HEK293 (cell line): ENCODE results near the gene PLA2G4C.

ENCODE experiments used
- CTCF ChIA-PET: fragments of 350-600 bp; formaldehyde crosslinking; extraction: SDS; loops from one replicate; lab custom pipeline; 2021; ENCODE audit warnings: antibody characterized with exemption; lab: Yijun Ruan, JAX
- POLR2A ChIA-PET: fragments of 300-600 bp; formaldehyde crosslinking; extraction: SDS; loops from one replicate; lab custom pipeline; 2020; ENCODE audit warnings: antibody characterized with exemption, inconsistent platforms; lab: Yijun Ruan, JAX
- H3K27ac ChIP-seq: fragments of 200-500 bp; sonication (Bioruptor generic); 2 replicates; pipeline ENCODE4 v1.5.1; 2014; ENCODE audit warnings: low read depth, low read length, control low read depth, inconsistent platforms; ENCODE audit errors: extremely low read depth
- H3K36me3 ChIP-seq, 2 experiments: fragments of 200-500 bp in 1 of 2; sonication (Bioruptor generic) in 1 of 2; 1 replicate in 1 of 2; 2 replicates in 1 of 2; pipeline ENCODE4 v1.5.1; 2014 to 2017; ENCODE audit warnings: inconsistent platforms in 2 of 2, low read length in 2 of 2; ENCODE audit not compliant: control insufficient read depth in 2 of 2, insufficient read depth in 1 of 2
- H3K4me1 ChIP-seq: fragments of 200-500 bp; sonication (Bioruptor generic); 2 replicates; pipeline ENCODE4 v1.5.1; 2014; ENCODE audit warnings: mild to moderate bottlenecking, low read length, inconsistent platforms; ENCODE audit not compliant: control insufficient read depth, insufficient read depth
- H3K4me3 ChIP-seq: 2 replicates; pipeline ENCODE4 v1.5.1; 2011; ENCODE audit warnings: low read depth, mild to moderate bottlenecking, control low read depth, low read length, moderate library complexity
- H3K9me3 ChIP-seq: fragments of 200-500 bp; sonication (Bioruptor generic); 2 replicates; pipeline ENCODE4 v1.5.1; 2014; ENCODE audit warnings: low read depth, low read length, inconsistent platforms; ENCODE audit not compliant: control insufficient read depth, insufficient read depth
- PBX3 ChIP-seq: sonication (generic); formaldehyde crosslinking; IDR thresholded peaks from 2 replicates; pipeline ENCODE4 v1.8.1; 2022; ENCODE audit warnings: mild to moderate bottlenecking, moderate library complexity, missing genetic modification reagents
- PRDM1 ChIP-seq: fragments of 450-650 bp; formaldehyde crosslinking; IDR thresholded peaks from 2 replicates; pipeline ENCODE4; 2016; ENCODE audit warnings: missing biosample characterization, missing genetic modification characterization
- YY1 ChIP-seq: fragments of 450-650 bp; formaldehyde crosslinking; IDR thresholded peaks from 2 replicates; pipeline ENCODE4 v1.5.1; 2018; ENCODE audit warnings: missing biosample characterization, missing genetic modification characterization
- ZFHX2 ChIP-seq: fragments of 450-650 bp; formaldehyde crosslinking; conservative IDR thresholded peaks from 2 replicates; pipeline ENCODE4 v1.5.1; 2016; ENCODE audit warnings: missing biosample characterization, missing genetic modification characterization
- ZNF121 ChIP-seq: fragments of 450-650 bp; formaldehyde crosslinking; IDR thresholded peaks from 2 replicates; pipeline ENCODE4 v1.5.1; 2016; ENCODE audit warnings: missing biosample characterization, missing genetic modification characterization
- ZNF16 ChIP-seq: fragments of 450-650 bp; formaldehyde crosslinking; IDR thresholded peaks from 2 replicates; pipeline ENCODE4 v1.5.1; 2016; ENCODE audit warnings: low read depth, missing biosample characterization, missing genetic modification characterization
- ZNF169 ChIP-seq: fragments of 450-650 bp; formaldehyde crosslinking; IDR thresholded peaks from 2 replicates; pipeline ENCODE4 v1.5.1; 2016; ENCODE audit warnings: missing biosample characterization, missing genetic modification characterization
- ZNF292 ChIP-seq: fragments of 450-650 bp; formaldehyde crosslinking; IDR thresholded peaks from 2 replicates; pipeline ENCODE4 v1.5.1; 2016; ENCODE audit warnings: low read depth, missing biosample characterization, missing genetic modification characterization, borderline replicate concordance
- ZNF311 ChIP-seq: fragments of 450-650 bp; formaldehyde crosslinking; IDR thresholded peaks from 2 replicates; pipeline ENCODE4 v1.5.1; 2017; ENCODE audit warnings: missing biosample characterization, missing genetic modification characterization, borderline replicate concordance
- ZNF366 ChIP-seq: fragments of 450-650 bp; formaldehyde crosslinking; conservative IDR thresholded peaks from 2 replicates; pipeline ENCODE4 v1.5.1; 2016; ENCODE audit warnings: missing biosample characterization, missing genetic modification characterization
- ZNF398 ChIP-seq: fragments of 450-650 bp; formaldehyde crosslinking; IDR thresholded peaks from 2 replicates; pipeline ENCODE4 v1.5.1; 2017; ENCODE audit warnings: missing biosample characterization, missing genetic modification characterization
- ZNF561 ChIP-seq: fragments of 450-650 bp; IDR thresholded peaks from 2 replicates; pipeline ENCODE4 v1.5.1; 2018; ENCODE audit warnings: missing biosample characterization, missing genetic modification characterization, borderline replicate concordance
- ZNF585B ChIP-seq: fragments of 450-650 bp; formaldehyde crosslinking; IDR thresholded peaks from 2 replicates; pipeline ENCODE4 v1.5.1; 2016; ENCODE audit warnings: missing biosample characterization, missing genetic modification characterization
- ZNF610 ChIP-seq: fragments of 450-650 bp; formaldehyde crosslinking; IDR thresholded peaks from 2 replicates; pipeline ENCODE4 v1.5.1; 2016; ENCODE audit warnings: missing biosample characterization, missing genetic modification characterization, borderline replicate concordance
- ZNF621 ChIP-seq: fragments of 450-650 bp; formaldehyde crosslinking; IDR thresholded peaks from 2 replicates; pipeline ENCODE4 v1.5.1; 2017; ENCODE audit warnings: missing biosample characterization, missing genetic modification characterization
- ZNF747 ChIP-seq: fragments of 450-650 bp; formaldehyde crosslinking; IDR thresholded peaks from 2 replicates; pipeline ENCODE4 v1.5.1; 2016; ENCODE audit warnings: missing biosample characterization, missing genetic modification characterization
- ZNF785 ChIP-seq: fragments of 450-650 bp; formaldehyde crosslinking; IDR thresholded peaks from 2 replicates; pipeline ENCODE4 v1.5.1; 2016; ENCODE audit warnings: missing biosample characterization, missing genetic modification characterization

Gene PLA2G4C

GRCh38 chr19:48025480-48025879 is 85.1 kb downstream of the PLA2G4C start (continued):
- TF ChIP-seq ZNF169 (tag by site-specific recombination) (0 out of 2 replicates have a peak, but pooled peaks have one; percentile 42), ZNF621 (tag by site-specific recombination) (0 out of 2 replicates have a peak, but pooled peaks have one; percentile 63), PBX3 (CRISPR knock-in tag) (no peak), ZFHX2 (tag by site-specific recombination) (peak; percentile 77)
- TF ChIP-seq, all 188 proteins: peak for 10

GRCh38 chr19:48023518-48023917 is 87.1 kb downstream of the PLA2G4C start:
- CTCF ChIA-PET = interaction anchor here (1.8 kb wide), 1 partner anchor 60 kb away, joined by 5 read pairs; no protein-coding TSS in a partner anchor
- no peaks in the 10 kb centered on the region for H3K9me3 ChIP-seq

GRCh38 chr19:48023011-48023410 is 87.6 kb downstream of the PLA2G4C start:
- H3K4me1 ChIP-seq = no peaks in the 10 kb centered on the region
- H3K27ac ChIP-seq = no peak overlapping the region
- ChIA-PET CTCF (no interaction called here), POLR2A (no interaction called here)
- H3K36me3 ChIP-seq = no peaks in the 10 kb centered on the region
- no peaks in the 10 kb centered on the region for H3K9me3 ChIP-seq
- H3K4me3 ChIP-seq = no peak overlapping the region
- TF ChIP-seq ZNF366 (peak; percentile 97), ZNF311 (tag by site-specific recombination) (0 out of 2 replicates have a peak, but pooled peaks have one; percentile 42), ZNF292 (no peak), ZNF121 (tag by site-specific recombination) (no peak), YY1 (tag by site-specific recombination) (no peak), ZNF785 (tag by site-specific recombination) (peak; percentile 34; the same call in 1 of the 2 replicates), ZNF16 (no peak), ZNF398 (tag by site-specific recombination) (0 out of 2 replicates have a peak, but pooled peaks have one; percentile 7), ZFHX2 (tag by site-specific recombination) (0 out of 2 replicates have a peak, but pooled peaks have one; percentile 4), PRDM1 (tag by site-specific recombination) (peak; percentile 93), ZNF747 (tag by site-specific recombination) (peak; percentile 62; the same call in 1 of the 2 replicates), PBX3 (CRISPR knock-in tag) (no peak), ZNF561 (no peak)

More at GRCh38 chr19:48023518-48023917, 87.1 kb downstream of the PLA2G4C start:
- Histone ChIP-seq H3K4me3 (no peak overlapping the region), H3K27ac (no peak overlapping the region), H3K4me1 (no peaks in the 10 kb centered on the region), H3K36me3 (no peaks in the 10 kb centered on the region)
- TF ChIP-seq ZNF585B (tag by site-specific recombination) = peak; percentile 66
- no peak for TF ChIP-seq ZNF610 (tag by site-specific recombination)
- POLR2A ChIA-PET = no interaction called here
